ENCODE measurements around the gene PLEKHS1.
"Not testable (repeated sequence)": the region's sequence is repeated elsewhere in the genome, so short reads cannot be mapped to it uniquely, and the experiment has no call there.

Gene PLEKHS1

GRCh38 chr10:113801569-113801968, 50.1 kb downstream of the PLEKHS1 start:
- DNase-seq: no peak

- peak; percentile 48 for DNase-seq
Observed at GRCh38 chr10:113802997-113803396, 51.5 kb downstream of the PLEKHS1 start.

- DNase-seq: no peak
Observed at GRCh38 chr10:113806503-113806902, 55.0 kb downstream of the PLEKHS1 start.

- DNase-seq: no peak
Observed at GRCh38 chr10:113808168-113808567, 56.7 kb downstream of the PLEKHS1 start.

- not testable (repeated sequence) for DNase-seq
Observed at GRCh38 chr10:113814700-113815099, 63.2 kb downstream of the PLEKHS1 start.

GRCh38 chr10:113819989-113820388, 68.5 kb downstream of the PLEKHS1 start:
- no peak for DNase-seq

GRCh38 chr10:113820507-113820906, 69.0 kb downstream of the PLEKHS1 start:
- no peak for DNase-seq

GRCh38 chr10:113821306-113821705, 69.8 kb downstream of the PLEKHS1 start:
- not testable (repeated sequence) for DNase-seq

- DNase-seq: peak; percentile 38
Observed at GRCh38 chr10:113822174-113822573, 70.7 kb downstream of the PLEKHS1 start.

- no peak for DNase-seq
Observed at GRCh38 chr10:113823389-113823788, 71.9 kb downstream of the PLEKHS1 start.

- DNase-seq: no peak
Observed at GRCh38 chr10:113825791-113826190, 74.3 kb downstream of the PLEKHS1 start.

GRCh38 chr10:113828567-113828966, 77.1 kb downstream of the PLEKHS1 start:
- DNase-seq: not testable (repeated sequence)
